Spleen (tissue), 11 donors: ENCODE results near the gene TRAM2. TPM values are rescaled to one million over a fixed set of nuclear protein-coding genes. Genes with fewer than 3 reads are reported as not detected.

Experiments
- DNase-seq: peaks from one replicate; pipeline ENCODE4 v3.0.0-alpha.2; 2020
- H3K27ac ChIP-seq, 8 donors: fragments of 200-600 bp; sonication (generic) in 7 of 8; 1 replicate in 4 of 8; 2 replicates in 4 of 8; pipeline versions ENCODE4 v1.5.0 to v1.8.0; 2016 to 2021; ENCODE audit warnings: inconsistent platforms in 4 of 8, mild to moderate bottlenecking in 4 of 8, moderate library complexity in 1 of 8
- H3K27me3 ChIP-seq, 7 donors: fragments of 200-600 bp; sonication (generic) in 6 of 7; replicated peaks in 1 of 7; 1 replicate in 4 of 7; 2 replicates in 3 of 7; pipeline versions ENCODE4 v1.5.0 to v1.8.0; 2016 to 2021; ENCODE audit warnings: inconsistent platforms in 3 of 7, mild to moderate bottlenecking in 1 of 7
- H3K36me3 ChIP-seq, 6 donors: fragments of 200-600 bp; sonication (generic) in 5 of 6; 1 replicate in 4 of 6; 2 replicates in 2 of 6; pipeline versions ENCODE4 v1.5.0 to v1.8.0; 2016 to 2021; ENCODE audit warnings: inconsistent platforms in 2 of 6
- H3K4me1 ChIP-seq, 6 donors: fragments of 200-600 bp; sonication (generic) in 5 of 6; 1 replicate in 3 of 6; 2 replicates in 3 of 6; pipeline versions ENCODE4 v1.5.0 to v1.8.0; 2016 to 2021; ENCODE audit warnings: inconsistent platforms in 3 of 6
- H3K4me3 ChIP-seq, 8 donors: fragments of 200-600 bp; sonication (generic) in 7 of 8; 1 replicate in 4 of 8; 2 replicates in 4 of 8; pipeline versions ENCODE4 v1.5.0 to v1.8.0; 2016 to 2021; ENCODE audit warnings: inconsistent platforms in 4 of 8, mild to moderate bottlenecking in 4 of 8, moderate library complexity in 2 of 8
- H3K9me3 ChIP-seq, 8 donors: fragments of 200-600 bp; sonication (generic) in 7 of 8; 1 replicate in 4 of 8; 2 replicates in 4 of 8; pipeline versions ENCODE4 v1.5.0 to v1.8.0; 2016 to 2021; ENCODE audit warnings: inconsistent platforms in 4 of 8
- POLR2A ChIP-seq, 3 donors: fragments of 450-650 bp; IDR thresholded peaks; one replicate each; pipeline ENCODE4 v1.5.1; 2017; ENCODE audit warnings: antibody characterized with exemption in 3 of 3, mild to moderate bottlenecking in 1 of 3
- POLR2AphosphoS5 ChIP-seq, 3 donors: sonication (generic); formaldehyde crosslinking; IDR thresholded peaks; one replicate each; pipeline ENCODE4 v1.5.1; 2017; ENCODE audit warnings: antibody characterized with exemption in 3 of 3
- WGBS, 5 donors: extraction: QIAGEN DNeasy Blood & Tissue Kit in 3 of 5; methylation state at CpG; one replicate each; pipeline versions ENCODE4 v1.1.5 to v1.1.7; 2013 to 2018; 5-methylcytosine and 5-hydroxymethylcytosine counted together
- intact Hi-C: fragments of 100-400 bp; cut with DNase I; formaldehyde crosslinking; loops from one replicate; pipeline ENCODE4 v1.15.0; 2023; ENCODE audit warnings: low total_unique reads
- polyA plus RNA-seq, 3 donors: library from polyadenylated mRNA; stranded (reverse); fragments of 200-250 nt; gene quantifications; one replicate each; pipeline ENCODE4 v1.2.1, GENCODE V29; 2013
- total RNA-seq, 7 donors: library from RNA; depleted of rRNA in 3 of 7; stranded (reverse); fragments of >200 nt in 3 of 7; fragmentation: NEBNext Ultra II Directional in 4 of 7; extraction: Animal tissue kit (Norgen Biotek cat#: 25700) in 4 of 7; gene quantifications; one replicate each; pipeline versions ENCODE4 v1.1.0 to v1.2.1, GENCODE V29; 2016 to 2021
- TF ChIP-seq, protein P1 (sequence below), 11 experiments: fragments of 200-600 bp in 7 of 11; fragments of 450-650 bp in 4 of 11; sonication (generic) in 4 of 11; IDR thresholded peaks in 8 of 11; conservative IDR thresholded peaks in 3 of 11; 1 replicate in 7 of 11; 2 replicates in 4 of 11; pipeline versions ENCODE4 v1.4.0 to v1.8.0; 2016 to 2021; ENCODE audit warnings: antibody characterized with exemption in 11 of 11, inconsistent platforms in 4 of 11, mild to moderate bottlenecking in 1 of 11
- donor health status: healthy with polysubstance abuse.
- donor health status: DM: no; HTN: no; CAD: no; lungs with moderate emphysema.
- donor health status: DM: no; HTN: no; CAD: no.
- donor health status: Bipolar disorder and iron deficiency.
- donor health status: healthy.
- donor health status: DM: no; HTN: no; CAD: no.
- donor health status: DM: yes; HTN: yes; CAD: no.

The TRAM2 gene
- total and polyA plus RNA-seq, 10 donors: 1.8 to 47.7 (median 32.3) TPM

GRCh38 chr6:52491203-52492069, 85.4 kb downstream of the TRAM2 start:
- TF ChIP-seq POLR2A (IDR thresholded peaks at IDR 0.05) (no peak), POLR2AphosphoS5 (IDR thresholded peaks at IDR 0.05) (peak in 1 of 3 donors; percentile 49)
- Histone ChIP-seq H3K9me3 (peaks cover 0 to 7% (median 4%) of the 10 kb centered on the region in 8 donors), H3K36me3 (peaks cover 0 to 13% (median 0%) of the 10 kb centered on the region in 6 donors), H3K4me1 (peaks cover 4 to 48% (median 14%) of the 10 kb centered on the region in 6 donors), H3K27ac (peak overlapping the region; percentile 54 to 86 (median 76)), H3K27me3 (no peaks in the 10 kb centered on the region), H3K4me3 (peak overlapping the region in 2 of 8 donors; percentile 6 to 23)
- WGBS, 5 donors: 60 to 72% (median 66%) methylated on average over 14 of the region's 14 CpGs
- no peak for DNase-seq
- intact Hi-C loops: no loop called here

DNA sequence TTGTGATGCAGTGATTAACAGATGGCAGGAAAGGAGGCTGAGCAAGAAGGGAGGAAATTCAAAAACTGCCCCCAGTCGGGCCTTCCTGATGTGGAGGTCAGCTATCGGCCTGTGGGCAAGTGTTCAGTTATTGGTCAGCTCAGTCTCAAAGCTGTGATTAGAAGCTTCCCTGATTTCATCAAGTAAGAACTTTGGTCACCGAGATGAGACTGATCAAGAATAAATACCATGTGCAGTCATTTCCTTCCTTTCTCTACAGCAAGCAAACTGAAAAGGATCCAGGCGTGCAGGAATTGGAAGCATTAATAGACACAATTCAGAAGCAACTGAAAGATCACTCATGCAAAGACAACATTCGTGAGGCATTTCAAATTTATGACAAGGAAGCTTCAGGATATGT, 87.0 kb downstream of the TRAM2 start:
- Histone ChIP-seq H3K27me3 (no peaks in the 10 kb centered on the region), H3K4me1 (peaks cover 4 to 44% (median 14%) of the 10 kb centered on the region in 6 donors), H3K4me3 (no peak overlapping the region), H3K9me3 (peaks cover 0 to 5% (median 3%) of the 10 kb centered on the region in 8 donors), H3K36me3 (peaks cover 0 to 4% (median 0%) of the 10 kb centered on the region in 6 donors), H3K27ac (peak overlapping the region in 2 of 8 donors; percentile 81 to 83)
- DNase-seq: no peak
- intact Hi-C loops: no loop called here
- TF ChIP-seq POLR2AphosphoS5 (IDR thresholded peaks at IDR 0.05) (no peak), POLR2A (IDR thresholded peaks at IDR 0.05) (no peak)
- TF ChIP-seq, protein P1, sequence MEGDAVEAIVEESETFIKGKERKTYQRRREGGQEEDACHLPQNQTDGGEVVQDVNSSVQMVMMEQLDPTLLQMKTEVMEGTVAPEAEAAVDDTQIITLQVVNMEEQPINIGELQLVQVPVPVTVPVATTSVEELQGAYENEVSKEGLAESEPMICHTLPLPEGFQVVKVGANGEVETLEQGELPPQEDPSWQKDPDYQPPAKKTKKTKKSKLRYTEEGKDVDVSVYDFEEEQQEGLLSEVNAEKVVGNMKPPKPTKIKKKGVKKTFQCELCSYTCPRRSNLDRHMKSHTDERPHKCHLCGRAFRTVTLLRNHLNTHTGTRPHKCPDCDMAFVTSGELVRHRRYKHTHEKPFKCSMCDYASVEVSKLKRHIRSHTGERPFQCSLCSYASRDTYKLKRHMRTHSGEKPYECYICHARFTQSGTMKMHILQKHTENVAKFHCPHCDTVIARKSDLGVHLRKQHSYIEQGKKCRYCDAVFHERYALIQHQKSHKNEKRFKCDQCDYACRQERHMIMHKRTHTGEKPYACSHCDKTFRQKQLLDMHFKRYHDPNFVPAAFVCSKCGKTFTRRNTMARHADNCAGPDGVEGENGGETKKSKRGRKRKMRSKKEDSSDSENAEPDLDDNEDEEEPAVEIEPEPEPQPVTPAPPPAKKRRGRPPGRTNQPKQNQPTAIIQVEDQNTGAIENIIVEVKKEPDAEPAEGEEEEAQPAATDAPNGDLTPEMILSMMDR (IDR thresholded peaks at IDR 0.05 in 8 of 11, conservative IDR thresholded peaks at IDR 0.05 in 3 of 11): no peak
- 23 to 30% (median 26%) methylated on average over 5 of the region's 5 CpGs for WGBS, 5 donors

GRCh38 chr6:52483671-52484003, 93.2 kb downstream of the TRAM2 start:
- Histone ChIP-seq H3K27ac (no peak overlapping the region), H3K4me3 (no peak overlapping the region), H3K27me3 (no peaks in the 10 kb centered on the region), H3K9me3 (no peaks in the 10 kb centered on the region), H3K4me1 (no peaks in the 10 kb centered on the region), H3K36me3 (peaks cover 0 to 3% (median 0%) of the 10 kb centered on the region in 6 donors)
- TF ChIP-seq POLR2A (IDR thresholded peaks at IDR 0.05) (no peak), POLR2AphosphoS5 (IDR thresholded peaks at IDR 0.05) (no peak)
- TF ChIP-seq, protein P1 (IDR thresholded peaks at IDR 0.05 in 8 of 11, conservative IDR thresholded peaks at IDR 0.05 in 3 of 11): no peak
- intact Hi-C loops: no loop called here
- DNase-seq: no peak
- 87 to 98% (median 92%) methylated on average over 3 of the region's 3 CpGs for WGBS, 5 donors

GRCh38 chr6:52482903-52483670, 93.8 kb downstream of the TRAM2 start:
- peaks cover 0 to 3% (median 0%) of the 10 kb centered on the region in 6 donors for H3K36me3 ChIP-seq
- H3K9me3 ChIP-seq: no peaks in the 10 kb centered on the region
- H3K27ac ChIP-seq: no peak overlapping the region
- no peaks in the 10 kb centered on the region for H3K4me1 ChIP-seq
- DNase-seq: no peak
- intact Hi-C loops: no loop called here
- no peak overlapping the region for H3K4me3 ChIP-seq
- TF ChIP-seq, protein P1 (IDR thresholded peaks at IDR 0.05 in 8 of 11, conservative IDR thresholded peaks at IDR 0.05 in 3 of 11): no peak
- TF ChIP-seq POLR2AphosphoS5 (IDR thresholded peaks at IDR 0.05) (no peak), POLR2A (IDR thresholded peaks at IDR 0.05) (no peak)
- H3K27me3 ChIP-seq: no peaks in the 10 kb centered on the region
- WGBS, 5 donors: 86 to 95% (median 87%) methylated on average over 7 of the region's 7 CpGs
